Left ventricle myocardium inferior (tissue), 1 donor: ENCODE data around the gene FASN. TPM values are rescaled to one million over a fixed set of nuclear protein-coding genes. Genes with fewer than 3 reads are reported as not detected.

Source experiments
- DNase-seq: peaks from one replicate; pipeline ENCODE4 v3.0.0-alpha.2; 2020
- H3K27ac ChIP-seq: fragments of 200-600 bp; replicated peaks from 2 replicates; pipeline ENCODE4 v1.8.0; 2021
- H3K27me3 ChIP-seq: fragments of 200-600 bp; 2 replicates; pipeline ENCODE4 v1.8.0; 2021; ENCODE audit warnings: low read depth
- H3K36me3 ChIP-seq: fragments of 200-600 bp; 2 replicates; pipeline ENCODE4 v1.8.0; 2021
- H3K4me1 ChIP-seq: fragments of 200-600 bp; 2 replicates; pipeline ENCODE4 v1.8.0; 2021
- H3K4me3 ChIP-seq: fragments of 200-600 bp; 2 replicates; pipeline ENCODE4 v1.8.0; 2021; ENCODE audit warnings: mild to moderate bottlenecking, moderate library complexity
- H3K9me3 ChIP-seq: fragments of 200-600 bp; replicated peaks from 2 replicates; pipeline ENCODE4 v1.8.0; 2021
- CTCF ChIP-seq: fragments of 200-600 bp; IDR thresholded peaks from 2 replicates; pipeline ENCODE4 v1.8.0; 2021; ENCODE audit warnings: antibody characterized with exemption, mild to moderate bottlenecking, borderline replicate concordance
- intact Hi-C: fragments of 100-400 bp; cut with micrococcal nuclease; formaldehyde crosslinking; loops from one replicate; pipeline ENCODE4 v1.11.0; 2022
- total RNA-seq: library from RNA; stranded (reverse); fragmentation: NEBNext Ultra II Directional; extraction: Animal tissue kit (Norgen Biotek cat#: 25700); gene quantifications from one replicate; pipeline ENCODE4 v1.2.1, GENCODE V29; 2021
- donor health status: DM: no; HTN: yes; CAD: no; lungs with severe emphysema.

Gene FASN
- total RNA-seq, 1 donor from 2014 or later = 13.6 TPM

DNA sequence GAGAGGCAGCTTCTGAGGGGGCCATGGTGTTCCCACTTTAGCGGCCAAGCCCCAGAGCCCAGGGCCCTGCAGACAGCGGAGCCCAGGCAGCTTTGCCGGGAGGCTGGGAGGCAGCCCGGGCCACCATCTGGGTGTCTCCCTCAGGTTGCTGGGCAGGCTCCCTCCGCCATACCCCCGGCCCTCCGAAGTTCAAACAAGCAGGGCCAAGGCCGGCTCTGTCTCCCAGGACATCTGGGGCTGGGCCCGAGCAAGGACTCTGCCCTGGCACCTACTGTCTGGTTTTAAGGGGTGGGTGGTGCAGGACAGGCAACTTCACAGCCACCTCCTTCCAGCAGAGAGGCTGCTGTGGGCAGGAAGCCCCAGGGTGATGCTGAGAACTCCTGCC is 35.1 kb downstream of the FASN start:
- Histone ChIP-seq H3K36me3 (peaks cover 54% of the 10 kb centered on the region), H3K27ac (no peak overlapping the region), H3K9me3 (no peaks in the 10 kb centered on the region), H3K4me3 (no peak overlapping the region), H3K27me3 (no peaks in the 10 kb centered on the region), H3K4me1 (peaks cover 30% of the 10 kb centered on the region)
- intact Hi-C loops = no loop called here
- no peak for TF ChIP-seq CTCF
- DNase-seq = no peak

- no peaks in the 10 kb centered on the region for H3K9me3 ChIP-seq
- H3K27ac ChIP-seq = no peak overlapping the region
- no peak for DNase-seq
- TF ChIP-seq CTCF = no peak
- H3K4me3 ChIP-seq = no peak overlapping the region
- H3K27me3 ChIP-seq = no peaks in the 10 kb centered on the region
- peaks cover 30% of the 10 kb centered on the region for H3K4me1 ChIP-seq
- peaks cover 61% of the 10 kb centered on the region for H3K36me3 ChIP-seq
- intact Hi-C loops = no loop called here
Measured at GRCh38 chr17:82062076-82062983, 35.7 kb downstream of the FASN start.

GRCh38 chr17:82061047-82061925 is 36.8 kb downstream of the FASN start:
- Histone ChIP-seq H3K4me1 (peaks cover 24% of the 10 kb centered on the region), H3K36me3 (peaks cover 71% of the 10 kb centered on the region), H3K9me3 (no peaks in the 10 kb centered on the region), H3K27me3 (no peaks in the 10 kb centered on the region), H3K27ac (no peak overlapping the region), H3K4me3 (no peak overlapping the region)
- intact Hi-C loops = no loop called here
- DNase-seq = no peak
- TF ChIP-seq CTCF = no peak

- Histone ChIP-seq H3K27ac (no peak overlapping the region), H3K27me3 (no peaks in the 10 kb centered on the region), H3K9me3 (no peaks in the 10 kb centered on the region), H3K4me1 (peaks cover 18% of the 10 kb centered on the region), H3K4me3 (no peak overlapping the region), H3K36me3 (peaks cover 78% of the 10 kb centered on the region)
- intact Hi-C loops = no loop called here
- no peak for DNase-seq
- no peak for TF ChIP-seq CTCF
Measured at GRCh38 chr17:82060614-82061013, 37.4 kb downstream of the FASN start.

GRCh38 chr17:82060001-82060380 is 38.0 kb downstream of the FASN start:
- Histone ChIP-seq H3K9me3 (no peaks in the 10 kb centered on the region), H3K4me3 (no peak overlapping the region), H3K36me3 (peaks cover 84% of the 10 kb centered on the region), H3K27ac (no peak overlapping the region), H3K27me3 (no peaks in the 10 kb centered on the region), H3K4me1 (peaks cover 14% of the 10 kb centered on the region)
- no peak for TF ChIP-seq CTCF
- no peak for DNase-seq
- intact Hi-C loops = no loop called here
